NCI-H1092 treated with DMSO at 0.1 percent for 48 hours (cell line): ENCODE results near the gene APAF1.

ENCODE experiments used
- DNase-seq: peaks from one replicate; lab custom pipeline; 2025; lab: John Stamatoyannopoulos, UW

APAF1 gene

DNA sequence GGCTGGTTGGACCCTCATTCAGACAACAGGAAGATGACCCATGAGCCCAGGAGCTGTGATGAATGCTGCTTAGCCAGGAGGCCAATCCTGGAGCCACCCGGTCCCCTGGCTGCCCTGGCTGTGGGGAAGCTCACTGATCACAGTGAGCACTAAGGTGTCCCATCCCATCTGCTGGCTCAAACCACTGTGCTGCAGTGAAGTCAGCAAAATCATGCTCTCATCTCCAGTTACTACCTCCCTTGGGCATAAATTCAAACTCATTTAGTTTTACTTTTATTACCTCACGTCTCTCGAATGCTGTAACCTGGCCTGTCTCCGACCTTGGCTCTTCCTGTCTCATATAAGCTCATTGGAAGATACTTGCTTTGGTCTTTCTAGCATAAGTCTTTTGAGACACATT, 112.4 kb downstream of the APAF1 start:
- no peak for DNase-seq

DNA sequence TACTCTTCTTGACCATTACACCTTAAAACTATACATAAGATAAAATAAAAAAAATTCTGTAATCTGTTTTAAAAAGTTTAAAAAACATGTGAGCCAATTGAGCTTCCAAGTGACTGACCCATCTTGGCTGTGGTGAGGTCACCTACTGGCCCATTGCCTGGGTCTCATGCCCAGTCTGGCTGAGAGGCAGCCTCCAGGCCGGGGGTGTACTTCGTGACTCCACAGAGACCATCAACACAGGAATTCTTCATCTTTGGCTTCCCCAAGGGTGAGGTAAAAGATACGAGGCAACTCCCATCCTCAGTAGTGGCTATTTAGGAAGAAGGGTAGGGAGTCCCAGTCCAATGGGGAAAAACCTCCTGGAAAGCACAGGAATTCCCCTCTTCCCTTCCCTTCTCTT, 113.2 kb downstream of the APAF1 start:
- no peak for DNase-seq

DNA sequence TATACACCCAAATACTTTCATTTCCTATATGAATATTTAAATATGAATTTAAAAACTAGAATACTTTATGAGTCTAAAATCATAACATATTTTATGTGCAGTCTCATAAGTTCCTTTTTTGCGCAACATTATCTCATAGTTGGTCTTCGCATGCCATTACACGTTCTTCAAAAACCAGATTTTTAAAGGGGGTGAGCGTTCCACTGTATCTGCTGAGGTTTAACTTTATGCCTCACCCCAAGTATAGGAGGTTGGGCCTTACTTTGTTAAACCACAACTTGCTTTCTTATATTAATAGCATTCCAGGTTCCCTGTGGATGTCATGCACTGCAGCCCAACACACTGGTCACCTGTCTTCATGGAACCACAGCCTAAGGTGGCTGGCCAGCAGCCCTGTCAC, 118.6 kb downstream of the APAF1 start:
- DNase-seq = no peak

DNA sequence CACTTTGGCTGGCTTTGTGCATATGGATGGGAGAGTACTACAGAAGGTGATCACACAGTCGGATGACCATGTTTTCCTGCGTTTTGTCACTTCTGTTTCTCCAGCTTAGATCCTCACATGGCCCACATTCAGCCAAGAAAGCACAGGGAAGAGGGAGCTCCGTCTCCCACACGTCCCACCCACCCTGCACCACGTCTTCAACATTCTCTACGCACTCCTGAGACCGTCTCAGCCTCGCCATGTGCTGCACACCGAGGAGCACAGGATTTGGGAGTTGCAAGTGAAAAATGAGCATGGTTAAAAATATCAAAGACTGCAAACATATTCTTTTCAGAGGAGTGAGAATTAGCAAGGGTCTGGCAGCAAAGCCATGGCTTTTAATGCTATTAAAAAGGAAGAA, 122.2 kb downstream of the APAF1 start:
- DNase-seq = no peak

DNA sequence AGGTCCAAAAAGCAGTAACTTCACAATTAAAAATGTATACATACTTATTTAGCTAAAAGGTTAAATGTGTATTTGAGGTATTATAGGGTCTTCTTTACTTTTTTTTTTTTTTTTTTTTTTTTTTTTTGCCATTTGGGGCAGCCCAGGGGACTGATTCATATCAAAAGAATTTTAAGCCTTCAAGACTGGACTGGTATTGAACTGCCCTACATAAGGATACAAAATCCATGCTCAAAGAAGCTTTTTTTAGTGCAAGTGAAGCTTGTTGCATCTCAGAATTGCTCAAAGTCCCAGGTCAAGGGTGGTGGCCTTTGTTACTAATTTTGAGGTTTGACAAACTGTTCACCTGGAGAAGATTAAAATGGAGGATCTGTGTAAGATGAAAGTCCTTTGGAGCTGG, 124.0 kb downstream of the APAF1 start:
- no peak for DNase-seq

DNA sequence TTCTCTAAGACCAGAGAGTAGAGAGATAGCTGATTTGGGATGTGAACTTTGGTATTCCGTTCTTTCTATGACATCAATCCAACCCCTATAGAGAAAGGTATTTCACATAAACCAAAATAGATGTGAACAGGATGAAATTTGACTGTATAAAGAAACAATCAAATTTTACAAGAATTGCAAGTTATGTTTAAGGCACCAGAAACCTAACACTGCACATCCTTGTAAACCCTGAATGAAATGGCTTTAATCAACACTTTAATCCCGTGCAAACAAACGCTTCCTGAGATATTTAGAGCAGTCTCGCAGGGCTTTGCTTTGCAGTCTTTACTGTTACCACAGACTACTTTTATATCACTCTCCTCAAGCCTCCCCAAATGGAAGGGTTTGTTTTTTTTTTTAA, 125.1 kb downstream of the APAF1 start:
- DNase-seq = no peak

DNA sequence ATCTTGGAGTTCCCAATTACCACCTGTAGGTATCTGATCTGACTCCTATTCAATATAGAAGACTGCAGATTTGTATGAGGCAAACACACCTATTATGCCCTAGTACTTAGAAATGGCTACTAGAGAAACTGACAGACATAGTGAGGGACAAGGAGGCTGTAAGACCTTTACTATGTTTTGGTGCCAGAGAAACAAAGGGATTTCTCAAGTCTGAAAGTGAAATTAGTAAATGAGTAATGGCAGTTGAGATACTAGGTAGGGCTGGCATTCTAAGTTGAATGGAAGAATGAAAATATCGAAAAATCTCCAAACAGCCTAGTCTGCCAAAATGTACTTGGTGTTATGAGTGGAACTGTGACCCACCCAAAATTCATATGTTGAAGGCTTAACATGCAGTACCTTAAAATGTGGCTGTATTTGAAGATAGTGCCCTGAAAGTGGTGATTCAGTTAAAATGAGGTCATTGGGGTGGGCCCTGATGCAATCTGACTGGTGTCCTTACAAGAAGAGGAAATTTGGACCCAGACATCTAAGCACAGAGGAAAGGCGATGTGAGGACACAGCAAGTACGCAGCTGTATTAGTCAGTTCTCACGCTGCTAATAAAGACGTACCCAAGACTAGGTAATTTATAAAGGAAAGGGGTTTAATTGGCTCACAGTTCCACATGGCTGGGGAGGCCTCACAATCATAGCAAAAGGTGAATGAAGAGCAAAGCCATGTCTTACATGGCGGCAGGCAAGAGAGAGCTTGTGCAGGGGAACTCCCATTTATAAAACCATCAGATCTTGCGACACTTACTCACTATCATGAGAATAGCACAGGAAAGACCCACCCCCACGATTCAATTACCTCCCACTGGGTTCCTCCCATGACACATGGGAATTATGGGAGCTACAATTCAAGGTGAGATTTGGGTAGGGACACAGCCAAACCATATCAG, 127.0 kb downstream of the APAF1 start:
- no peak for DNase-seq

DNA sequence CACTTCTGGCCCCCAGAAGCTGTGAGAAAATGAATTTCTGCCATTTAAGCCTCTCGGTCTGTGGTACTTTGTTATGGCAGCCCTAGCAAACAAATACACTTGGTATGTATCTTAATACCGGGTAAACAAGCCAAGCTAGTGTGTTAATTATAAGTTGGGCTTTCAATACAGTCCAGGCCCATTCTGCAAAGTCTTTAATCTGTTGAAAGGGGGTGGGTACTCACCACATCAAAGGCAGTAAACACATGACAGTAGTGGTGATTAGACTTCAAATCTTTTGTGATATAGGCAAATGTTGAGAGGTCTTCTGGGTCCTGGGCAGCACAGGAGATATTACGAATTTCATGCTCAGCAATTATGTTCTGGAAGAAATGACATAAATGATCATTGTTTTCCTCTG, 127.7 kb downstream of the APAF1 start:
- DNase-seq = no peak

DNA sequence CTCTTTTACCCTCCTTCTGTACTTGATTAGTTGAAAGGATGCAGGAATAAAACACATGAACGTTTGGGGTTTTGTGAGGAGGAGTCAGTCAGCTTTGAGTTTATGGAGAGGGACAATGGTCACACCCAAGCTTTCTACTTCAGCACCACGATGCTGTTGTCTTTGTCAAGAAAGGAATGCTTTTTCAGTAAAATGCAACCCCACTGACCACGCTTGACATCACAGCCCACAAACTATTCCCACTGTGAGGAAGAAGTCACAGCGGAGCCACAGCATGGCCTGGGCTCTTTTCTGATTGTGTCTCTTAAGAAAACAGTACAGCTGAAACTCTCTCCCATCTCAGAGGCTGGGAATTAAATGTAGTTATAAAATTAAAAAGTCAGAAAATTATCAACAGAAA, 135.2 kb downstream of the APAF1 start:
- DNase-seq = no peak

DNA sequence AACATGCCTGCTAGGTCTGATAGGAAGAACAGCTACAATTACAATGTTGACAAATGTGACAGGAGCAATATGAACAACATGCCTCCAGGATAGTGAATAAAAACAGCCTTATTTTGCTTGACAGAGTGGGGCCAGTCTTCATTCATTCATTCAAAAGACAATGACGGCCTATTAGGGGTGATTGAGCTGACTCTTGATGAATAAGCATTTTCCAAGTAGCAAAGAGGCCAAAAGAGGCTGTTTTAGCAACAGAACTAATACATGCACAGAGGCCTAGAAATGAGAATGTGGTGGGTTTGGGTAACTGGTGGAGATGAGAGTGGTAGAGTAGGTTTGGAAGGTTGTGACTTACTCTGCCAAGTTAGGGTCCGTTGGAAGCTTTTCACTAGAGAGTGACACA, 138.3 kb downstream of the APAF1 start:
- no peak for DNase-seq
